Heart right ventricle (tissue), 16 donors: Measurements from ENCODE around the gene GIGYF1. TPM values are rescaled to one million over a fixed set of nuclear protein-coding genes. Genes with fewer than 3 reads are reported as not detected.
"Not testable (repeated sequence)": the region's sequence is repeated elsewhere in the genome, so short reads cannot be mapped to it uniquely, and the experiment has no call there.

Source experiments
- ATAC-seq, 8 donors: fragments of 200-7000 bp; cut with Tn5 transposase; one replicate each; pipeline ENCODE4 v1.9.1; 2020; ENCODE audit warnings: mild to moderate bottlenecking in 8 of 8, moderate library complexity in 8 of 8, moderate number of reproducible peaks in 1 of 8
- DNase-seq, 2 donors: peaks; one replicate each; pipeline ENCODE4 v3.0.0-alpha.2; 2020
- H3K27ac ChIP-seq, 10 donors: fragments of 200-600 bp; sonication (generic) in 2 of 10; one replicate each; pipeline versions ENCODE4 v1.5.0 to v1.8.0; 2020 to 2022; ENCODE audit warnings: mild to moderate bottlenecking in 3 of 10
- H3K27me3 ChIP-seq, 7 donors: fragments of 200-600 bp; one replicate each; pipeline ENCODE4 v1.8.0; 2021 to 2022; ENCODE audit warnings: mild to moderate bottlenecking in 2 of 7
- H3K36me3 ChIP-seq, 9 donors: fragments of 200-600 bp; sonication (generic) in 1 of 9; one replicate each; pipeline versions ENCODE4 v1.5.0 to v1.8.0; 2020 to 2022; ENCODE audit warnings: mild to moderate bottlenecking in 2 of 9
- H3K4me1 ChIP-seq, 9 donors: fragments of 200-600 bp; sonication (generic) in 1 of 9; one replicate each; pipeline versions ENCODE4 v1.5.0 to v1.8.0; 2020 to 2022; ENCODE audit warnings: mild to moderate bottlenecking in 4 of 9
- H3K4me3 ChIP-seq, 10 donors: fragments of 200-600 bp; sonication (generic) in 2 of 10; one replicate each; pipeline versions ENCODE4 v1.5.0 to v1.8.0; 2020 to 2022; ENCODE audit warnings: mild to moderate bottlenecking in 7 of 10, moderate library complexity in 2 of 10
- H3K9me3 ChIP-seq, 11 donors: fragments of 200-600 bp in 10 of 11; sonication (generic) in 2 of 11; one replicate each; pipeline versions ENCODE4 v1.5.0 to v1.8.0; 2013 to 2022; ENCODE audit warnings: mild to moderate bottlenecking in 2 of 11, control low read depth in 1 of 11, moderate library complexity in 1 of 11
- CTCF ChIP-seq, 9 donors: fragments of 200-600 bp; sonication (generic) in 2 of 9; IDR thresholded peaks; one replicate each; pipeline versions ENCODE4 v1.5.0 to v1.8.0; 2021 to 2022; ENCODE audit warnings: antibody characterized with exemption in 9 of 9, mild to moderate bottlenecking in 5 of 9, moderate library complexity in 1 of 9
- WGBS, 2 donors: extraction: QIAGEN DNeasy Blood & Tissue Kit; methylation state at CpG; one replicate each; pipeline ENCODE4 v1.1.7; 2013; ENCODE audit warnings: inconsistent platforms in 1 of 2; 5-methylcytosine and 5-hydroxymethylcytosine counted together
- intact Hi-C, 10 donors: fragments of 100-400 bp; cut with DNase I; formaldehyde crosslinking; loops; one replicate each; pipeline versions ENCODE4 v1.11.1 to v1.14.2; 2022
- polyA plus RNA-seq, 2 donors: library from polyadenylated mRNA; stranded (reverse); fragments of 200-250 nt; gene quantifications; one replicate each; pipeline ENCODE4 v1.2.3, GENCODE V29; 2013
- total RNA-seq, 10 donors: library from RNA; stranded (reverse); fragmentation: NEBNext Ultra II Directional in 3 of 10; extraction: Animal tissue kit (Norgen Biotek cat#: 25700) in 3 of 10; gene quantifications; one replicate each; pipeline versions ENCODE4 v1.2.1 to v1.2.4, GENCODE V29; 2021 to 2023
- donor health status: Arrhythmogenic right ventricular cardiomyopathy.
- donor health status: ischemic (EF 13 %, LVEDD 7.1; RV severe dilation, severe dysfunction).
- donor health status: healthy with polysubstance abuse.
- donor health status: DM: no; HTN: yes; CAD: no.
- donor health status: DM: no; HTN: no; CAD: no.
- donor health status: ischemic (EF 25% LVEDD 6.9; RV normal size, moderate dysfunction).
- donor health status: ischemic (EF 25% LVEDD 5.7; RV mildly dilated, moderate dysfunction).
- donor health status: healthy.
- donor health status: DM: yes; HTN: yes; CAD: no.
- donor health status: Ischemic cardiomyopathy.
- donor health status: ischemic (EF 35%, LVEDD 5.7; RV mildly dilated, moderate dysfunction).
- donor health status: nonischemic (EF 11% LVEDD 7.7; RV severe dilation, severe dysfunction).
- donor health status: DM: yes; HTN: yes; CAD: no.
- donor health status: PGD.
- donor health status: ischemic (EF 29% LVEDD 5.4; RV normal size, mild dysfunction).
- donor health status: nonischemic (EF 23%, LVEDD 6.1; RV moderate dilation, normal function).

Gene GIGYF1
- total and polyA plus RNA-seq, 12 donors, result 9.4 to 47.3 (median 24.2) TPM

GRCh38 chr7:100706672-100707311 is 12.7 kb upstream of the GIGYF1 start:
- 22 to 24% methylated on average over 34 of the region's 34 CpGs for WGBS, 2 donors
- Histone ChIP-seq H3K27ac (peak overlapping the region in 9 of 10 donors; percentile 89 to 99 (median 94)), H3K4me3 (peak overlapping the region; percentile 63 to 95 (median 77)), H3K27me3 (no peaks in the 10 kb centered on the region), H3K4me1 (peaks cover 4 to 24% (median 17%) of the 10 kb centered on the region in 9 donors), H3K9me3 (no peaks in the 10 kb centered on the region), H3K36me3 (peaks cover 0 to 22% (median 0%) of the 10 kb centered on the region in 9 donors)
- TF ChIP-seq CTCF (IDR thresholded peaks at IDR 0.05), result no peak
- ATAC-seq (no peak), DNase-seq (no peak)
- intact Hi-C loops, result loop anchor here in 4 of 10 donors (1.0 to 10.0 kb wide), 3 partner anchors 94 to 242 kb away; partner anchors contain the start of genes SLC12A9 (in 4 of the 4), MOSPD3 (in 1 of the 4) and SPACDR (in 1 of the 4)

- DNase-seq (peak; percentile 99), ATAC-seq (peak; percentile 97 to 99 (median 98))
- intact Hi-C loops, result loop anchor here in 7 of 10 donors (1.0 to 10.0 kb wide), 6 partner anchors 19 to 241 kb away; partner anchors contain the start of genes SLC12A9 (in 7 of the 7), GNB2 (in 1 of the 7), MOSPD3 (in 1 of the 7) and SPACDR (in 1 of the 7)
- no peaks in the 10 kb centered on the region for H3K27me3 ChIP-seq
- TF ChIP-seq CTCF (IDR thresholded peaks at IDR 0.05), result no peak
- peak within 1 kb of the TSS; percentile 84 to 99 (median 94) for H3K27ac ChIP-seq
- no peaks in the 10 kb centered on the region for H3K9me3 ChIP-seq
- H3K36me3 ChIP-seq, result peaks cover 0 to 22% (median 0%) of the 10 kb centered on the region in 9 donors
- WGBS, 2 donors, result 0 to 1% methylated on average over 81 to 86 of the region's 86 CpGs
- H3K4me3 ChIP-seq, result peak within 1 kb of the TSS; percentile 63 to 95 (median 77)
- H3K4me1 ChIP-seq, result peaks cover 4 to 24% (median 17%) of the 10 kb centered on the region in 9 donors
These were observed 12.0 kb upstream of the GIGYF1 start, which contains the start of gene POP7 for GRCh38 chr7:100705753-100706671. TSS of gene POP7 (plus strand) at chr7:100706121. CDS start at chr7:100706831, 710 bp downstream.

- Histone ChIP-seq H3K27me3 (no peaks in the 10 kb centered on the region), H3K4me1 (peaks cover 4 to 24% (median 17%) of the 10 kb centered on the region in 9 donors), H3K4me3 (peak overlapping the region; percentile 19 to 95 (median 77)), H3K36me3 (peaks cover 0 to 22% (median 0%) of the 10 kb centered on the region in 9 donors), H3K27ac (peak overlapping the region; percentile 84 to 99 (median 94)), H3K9me3 (no peaks in the 10 kb centered on the region)
- peak; percentile 81 to 96 (median 92) for TF ChIP-seq CTCF (IDR thresholded peaks at IDR 0.05)
- intact Hi-C loops, result loop anchor here in 7 of 10 donors (1.0 to 10.0 kb wide), 5 partner anchors 20 to 241 kb away; partner anchors contain the start of genes SLC12A9 (in 7 of the 7), GNB2 (in 1 of the 7) and SPACDR (in 1 of the 7)
- 0 to 1% methylated on average over 25 of the region's 25 CpGs for WGBS, 2 donors
- DNase-seq, result peak; percentile 76 to 86
- peak; percentile 74 to 89 (median 82) for ATAC-seq
These were observed 11.3 kb upstream of the GIGYF1 start for GRCh38 chr7:100705320-100705752.

GRCh38 chr7:100701089-100701488 is 7.0 kb upstream of the GIGYF1 start:
- intact Hi-C loops, result loop anchor here in 1 of 10 donors (10.0 kb wide), 1 partner anchor 236 kb away; the partner anchor contains the start of gene SPACDR
- H3K4me1 ChIP-seq, H3K36me3 ChIP-seq, DNase-seq, H3K9me3 ChIP-seq, H3K4me3 ChIP-seq, H3K27me3 ChIP-seq, H3K27ac ChIP-seq, ATAC-seq: not testable (repeated sequence)
- WGBS, 2 donors, result 46 to 83% methylated on average over 3 of the region's 3 CpGs
